ENCODE data around the gene NNT.
"Not testable (repeated sequence)": the region's sequence is repeated elsewhere in the genome, so short reads cannot be mapped to it uniquely, and the experiment has no call there.

The NNT gene

DNA sequence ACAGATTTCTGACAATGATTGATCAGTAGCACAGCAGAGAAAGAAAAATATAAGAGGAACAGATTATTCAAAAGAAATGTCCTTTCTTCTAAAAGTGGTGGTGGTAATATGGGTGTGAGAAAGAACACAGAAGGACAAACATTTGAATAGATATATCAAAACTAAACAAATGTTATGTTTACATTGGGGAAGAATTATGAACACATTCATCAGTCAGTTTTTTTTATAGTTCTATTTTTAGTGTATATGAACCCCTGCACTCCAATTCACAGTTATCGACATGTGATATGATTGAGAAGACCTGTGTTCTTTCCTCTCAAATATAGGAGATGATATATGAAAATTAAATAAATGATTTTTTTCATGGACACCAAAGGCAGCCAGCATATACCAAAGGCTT is 128.6 kb downstream of the NNT start:
- TF ChIP-seq, protein P1, sequence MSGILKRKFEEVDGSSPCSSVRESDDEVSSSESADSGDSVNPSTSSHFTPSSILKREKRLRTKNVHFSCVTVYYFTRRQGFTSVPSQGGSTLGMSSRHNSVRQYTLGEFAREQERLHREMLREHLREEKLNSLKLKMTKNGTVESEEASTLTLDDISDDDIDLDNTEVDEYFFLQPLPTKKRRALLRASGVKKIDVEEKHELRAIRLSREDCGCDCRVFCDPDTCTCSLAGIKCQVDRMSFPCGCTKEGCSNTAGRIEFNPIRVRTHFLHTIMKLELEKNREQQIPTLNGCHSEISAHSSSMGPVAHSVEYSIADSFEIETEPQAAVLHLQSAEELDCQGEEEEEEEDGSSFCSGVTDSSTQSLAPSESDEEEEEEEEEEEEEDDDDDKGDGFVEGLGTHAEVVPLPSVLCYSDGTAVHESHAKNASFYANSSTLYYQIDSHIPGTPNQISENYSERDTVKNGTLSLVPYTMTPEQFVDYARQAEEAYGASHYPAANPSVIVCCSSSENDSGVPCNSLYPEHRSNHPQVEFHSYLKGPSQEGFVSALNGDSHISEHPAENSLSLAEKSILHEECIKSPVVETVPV (CRISPR knock-in tag; IDR thresholded peaks at IDR 0.05) = no peak
- TF ChIP-seq OSR1 (CRISPR knock-in tag; IDR thresholded peaks at IDR 0.05) = no peak
- TF ChIP-seq ZNF70 (CRISPR knock-in tag; IDR thresholded peaks at IDR 0.05) = no peak
- TF ChIP-seq ZC3H10 (CRISPR knock-in tag; IDR thresholded peaks at IDR 0.05) = no peak
- TF ChIP-seq ZNF565 (CRISPR knock-in tag; conservative IDR thresholded peaks at IDR 0.05; ENCODE audit: low read depth) = no peak
- TF ChIP-seq TSHZ2 (CRISPR knock-in tag; IDR thresholded peaks at IDR 0.05) = no peak
- no peak for TF ChIP-seq ZFP3 (CRISPR knock-in tag; IDR thresholded peaks at IDR 0.05)
- no peak for TF ChIP-seq ESRRG (CRISPR knock-in tag; IDR thresholded peaks at IDR 0.05)
- no peak for TF ChIP-seq ARNTL (CRISPR knock-in tag; IDR thresholded peaks at IDR 0.05; ENCODE audit: borderline replicate concordance, low read depth)
- TF ChIP-seq TOX (CRISPR knock-in tag; IDR thresholded peaks at IDR 0.05; ENCODE audit: borderline replicate concordance) = no peak
- no peak for TF ChIP-seq SNAI2 (CRISPR knock-in tag; IDR thresholded peaks at IDR 0.05)
- no peak for ATAC-seq

DNA sequence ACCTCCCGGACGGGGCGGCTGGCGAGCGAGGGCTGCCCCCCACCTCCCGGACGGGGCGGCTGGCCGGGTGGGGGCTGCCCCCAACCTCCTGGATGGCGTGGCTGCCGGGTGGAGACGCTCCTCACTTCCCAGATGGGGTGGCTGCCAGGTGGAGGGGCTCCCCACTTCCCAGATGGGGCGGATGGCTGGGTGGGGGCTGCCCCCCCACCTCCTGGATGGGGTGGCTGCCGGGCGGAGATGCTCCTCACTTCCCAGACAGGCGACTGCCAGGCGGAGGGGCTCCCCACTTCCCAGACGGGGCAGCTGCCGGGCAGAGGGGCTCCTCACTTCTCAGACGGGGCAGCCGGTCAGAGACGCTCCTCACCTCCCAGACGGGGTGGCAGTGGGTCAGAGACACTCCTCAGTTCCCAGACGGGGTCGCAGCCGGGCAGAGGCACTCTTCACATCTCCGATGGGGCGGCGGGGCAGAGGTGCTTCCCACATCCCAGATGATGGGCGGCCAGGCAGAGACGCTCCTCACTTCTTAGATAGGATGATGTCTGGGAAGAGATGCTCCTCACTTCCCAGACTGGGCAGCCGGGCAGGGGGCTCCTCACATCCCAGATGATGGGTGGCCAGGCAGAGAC is 143.1 kb downstream of the NNT start:
- not testable (repeated sequence) for ATAC-seq

- ATAC-seq = no peak
- TF ChIP-seq OSR1 (CRISPR knock-in tag; IDR thresholded peaks at IDR 0.05) (no peak), PPARA (CRISPR knock-in tag; IDR thresholded peaks at IDR 0.05; ENCODE audit: borderline replicate concordance) (no peak), ZC3H10 (CRISPR knock-in tag; IDR thresholded peaks at IDR 0.05) (no peak), TOX (CRISPR knock-in tag; IDR thresholded peaks at IDR 0.05; ENCODE audit: borderline replicate concordance) (no peak), ARNTL (CRISPR knock-in tag; IDR thresholded peaks at IDR 0.05; ENCODE audit: borderline replicate concordance, low read depth) (no peak), TSHZ2 (CRISPR knock-in tag; IDR thresholded peaks at IDR 0.05) (no peak), CSDC2 (CRISPR knock-in tag; IDR thresholded peaks at IDR 0.05) (no peak), GLIS3 (CRISPR knock-in tag; IDR thresholded peaks at IDR 0.05) (no peak), POU6F1 (CRISPR knock-in tag; IDR thresholded peaks at IDR 0.05; ENCODE audit: borderline replicate concordance, low read depth) (no peak), ZFP30 (CRISPR knock-in tag; IDR thresholded peaks at IDR 0.05) (no peak), CREB5 (CRISPR knock-in tag; IDR thresholded peaks at IDR 0.05; ENCODE audit: low read depth) (no peak), ESRRG (CRISPR knock-in tag; IDR thresholded peaks at IDR 0.05) (no peak), TCF4 (CRISPR knock-in tag; IDR thresholded peaks at IDR 0.05; ENCODE audit: borderline replicate concordance) (no peak), ZNF70 (CRISPR knock-in tag; IDR thresholded peaks at IDR 0.05) (no peak), BACH2 (CRISPR knock-in tag; IDR thresholded peaks at IDR 0.05; ENCODE audit: borderline replicate concordance) (no peak), RARB (CRISPR knock-in tag; IDR thresholded peaks at IDR 0.05) (no peak), ZFP3 (CRISPR knock-in tag; IDR thresholded peaks at IDR 0.05) (no peak), ZNF565 (CRISPR knock-in tag; conservative IDR thresholded peaks at IDR 0.05; ENCODE audit: low read depth) (no peak)
- TF ChIP-seq, protein P1 (CRISPR knock-in tag; IDR thresholded peaks at IDR 0.05) = no peak
Measured at GRCh38 chr5:43750809-43751208, 147.8 kb downstream of the NNT start.
